ENCODE data around the gene GNL3.
A peak's percentile ranks its signal among the peaks of the same experiment; 100 is the strongest.

The GNL3 gene

GRCh38 chr3:52688266-52688665 lies 2.4 kb downstream of the GNL3 start:
- DNase-seq, result no peak

- DNase-seq, result no peak
These were observed 3.3 kb downstream of the GNL3 start for GRCh38 chr3:52689151-52689550.

GRCh38 chr3:52690560-52690959 lies 4.7 kb downstream of the GNL3 start:
- DNase-seq, result no peak

- no peak for DNase-seq
These were observed 7.2 kb downstream of the GNL3 start for GRCh38 chr3:52693071-52693470.

GRCh38 chr3:52694528-52695189 lies 8.8 kb downstream of the GNL3 start:
- DNase-seq, result no peak

- no peak for DNase-seq
These were observed 10.2 kb downstream of the GNL3 start for GRCh38 chr3:52695798-52696671.

GRCh38 chr3:52696830-52697631 lies 11.2 kb downstream of the GNL3 start:
- no peak for DNase-seq

GRCh38 chr3:52697632-52697965 lies 11.8 kb downstream of the GNL3 start:
- DNase-seq, result no peak

GRCh38 chr3:52703341-52703740 lies 17.5 kb downstream of the GNL3 start:
- no peak for DNase-seq

- peak; percentile 27 for DNase-seq
These were observed 19.0 kb downstream of the GNL3 start for GRCh38 chr3:52704611-52705437.

GRCh38 chr3:52705438-52705687 lies 19.5 kb downstream of the GNL3 start:
- DNase-seq, result no peak

- peak; percentile 86 for DNase-seq
These were observed 20.2 kb downstream of the GNL3 start, which contains the start of the genes GLT8D1 and SPCS1 for GRCh38 chr3:52705688-52706686. Gene GLT8D1 (minus strand): TSS chr3:52705791. CDS start chr3:52700460, 5,331 bp downstream. Gene SPCS1 (plus strand): TSS chr3:52706106. CDS start chr3:52706247, 141 bp downstream.

- DNase-seq, result no peak
These were observed 21.8 kb downstream of the GNL3 start for GRCh38 chr3:52707585-52707984.

GRCh38 chr3:52710512-52710911 lies 24.7 kb downstream of the GNL3 start:
- no peak for DNase-seq

GRCh38 chr3:52712291-52713212 lies 26.7 kb downstream of the GNL3 start:
- no peak for DNase-seq

GRCh38 chr3:52714335-52715302 lies 28.8 kb downstream of the GNL3 start:
- no peak for DNase-seq

- no peak for DNase-seq
These were observed 30.0 kb downstream of the GNL3 start for GRCh38 chr3:52715714-52716305.

GRCh38 chr3:52719618-52720017 lies 33.8 kb downstream of the GNL3 start:
- DNase-seq, result no peak

Data from fibroblast of skin of scalp (primary cell).